ENCODE results near the gene FAM120B.

GRCh38 chr6:170448751-170449630 is 142.4 kb downstream of the FAM120B start:
- TF ChIP-seq, protein P1, sequence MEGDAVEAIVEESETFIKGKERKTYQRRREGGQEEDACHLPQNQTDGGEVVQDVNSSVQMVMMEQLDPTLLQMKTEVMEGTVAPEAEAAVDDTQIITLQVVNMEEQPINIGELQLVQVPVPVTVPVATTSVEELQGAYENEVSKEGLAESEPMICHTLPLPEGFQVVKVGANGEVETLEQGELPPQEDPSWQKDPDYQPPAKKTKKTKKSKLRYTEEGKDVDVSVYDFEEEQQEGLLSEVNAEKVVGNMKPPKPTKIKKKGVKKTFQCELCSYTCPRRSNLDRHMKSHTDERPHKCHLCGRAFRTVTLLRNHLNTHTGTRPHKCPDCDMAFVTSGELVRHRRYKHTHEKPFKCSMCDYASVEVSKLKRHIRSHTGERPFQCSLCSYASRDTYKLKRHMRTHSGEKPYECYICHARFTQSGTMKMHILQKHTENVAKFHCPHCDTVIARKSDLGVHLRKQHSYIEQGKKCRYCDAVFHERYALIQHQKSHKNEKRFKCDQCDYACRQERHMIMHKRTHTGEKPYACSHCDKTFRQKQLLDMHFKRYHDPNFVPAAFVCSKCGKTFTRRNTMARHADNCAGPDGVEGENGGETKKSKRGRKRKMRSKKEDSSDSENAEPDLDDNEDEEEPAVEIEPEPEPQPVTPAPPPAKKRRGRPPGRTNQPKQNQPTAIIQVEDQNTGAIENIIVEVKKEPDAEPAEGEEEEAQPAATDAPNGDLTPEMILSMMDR (IDR thresholded peaks at IDR 0.05) = no peak
- no peak for TF ChIP-seq POLR2A (IDR thresholded peaks at IDR 0.05)
